WTC11 (cell line): ENCODE results near the gene CLBA1. TPM values are rescaled to one million over a fixed set of nuclear protein-coding genes. Genes with fewer than 3 reads are reported as not detected.
"Not testable (repeated sequence)": the region's sequence is repeated elsewhere in the genome, so short reads cannot be mapped to it uniquely, and the experiment has no call there.

Experiments used
- ATAC-seq: fragments of 200-7000 bp; cut with Tn5 transposase; 2 replicates; pipeline ENCODE4 v1.10.0; 2021; ENCODE audit warnings: mild to moderate bottlenecking, moderate library complexity
- CTCF ChIA-PET: fragments of 300-600 bp; sonication (Branson Sonifier 250); formaldehyde crosslinking; loops from one replicate; lab custom pipeline; 2021; ENCODE audit warnings: antibody characterized with exemption; lab: Charles Lee
- POLR2A ChIA-PET: fragments of 350-600 bp; sonication (Branson Sonifier 250); formaldehyde crosslinking; loops from one replicate; lab custom pipeline; 2021; ENCODE audit warnings: antibody characterized with exemption; lab: Charles Lee
- DNase-seq: peaks from one replicate; pipeline ENCODE4 v3.0.0; 2021; ENCODE audit warnings: low spot score
- H3K27ac Mint-ChIP-seq: 2 replicates; pipeline ENCODE4 v1.8.0; 2021; ENCODE audit warnings: mixed read lengths
- H3K27me3 Mint-ChIP-seq: 2 replicates; pipeline ENCODE4 v1.8.0; 2021; ENCODE audit warnings: low read depth, mild to moderate bottlenecking, moderate library complexity, mixed read lengths
- H3K36me3 Mint-ChIP-seq: 2 replicates; pipeline ENCODE4 v1.8.0; 2021; ENCODE audit warnings: mixed read lengths
- H3K4me1 Mint-ChIP-seq: 2 replicates; pipeline ENCODE4 v1.8.0; 2022; ENCODE audit warnings: mixed read lengths
- H3K4me3 Mint-ChIP-seq: 2 replicates; pipeline ENCODE4 v1.8.0; 2021; ENCODE audit warnings: mild to moderate bottlenecking, moderate library complexity, mixed read lengths
- H3K9me3 Mint-ChIP-seq: 2 replicates; pipeline ENCODE4 v1.8.0; 2021; ENCODE audit warnings: mixed read lengths
- CREB1 ChIP-seq: sonication (generic); formaldehyde crosslinking; IDR thresholded peaks from 2 replicates; pipeline ENCODE4 v1.8.0; 2023; ENCODE audit warnings: mild to moderate bottlenecking, missing genetic modification reagents
- ETV6 ChIP-seq: sonication (generic); formaldehyde crosslinking; IDR thresholded peaks from 2 replicates; pipeline ENCODE4 v1.8.1; 2022; ENCODE audit warnings: mild to moderate bottlenecking, missing genetic modification reagents
- FOXK1 ChIP-seq: sonication (generic); formaldehyde crosslinking; IDR thresholded peaks from 2 replicates; pipeline ENCODE4 v1.8.0; 2022; ENCODE audit warnings: mild to moderate bottlenecking, moderate library complexity, missing genetic modification reagents
- GABPB1 ChIP-seq: sonication (generic); formaldehyde crosslinking; IDR thresholded peaks from 2 replicates; pipeline ENCODE4 v1.8.1; 2023; ENCODE audit warnings: mild to moderate bottlenecking, missing genetic modification reagents
- HMGA2 ChIP-seq: fragments of 250-450 bp; sonication (Bioruptor Pico); IDR thresholded peaks from 2 replicates; pipeline ENCODE4 v1.4.0; 2021; ENCODE audit warnings: mild to moderate bottlenecking, moderate library complexity
- KAT7 ChIP-seq: sonication (generic); formaldehyde crosslinking; IDR thresholded peaks from 2 replicates; pipeline ENCODE4 v1.8.1; 2023; ENCODE audit warnings: missing genetic modification reagents, mild to moderate bottlenecking, borderline replicate concordance
- NFYB ChIP-seq: sonication (generic); formaldehyde crosslinking; conservative IDR thresholded peaks from 2 replicates; pipeline ENCODE4 v1.8.0; 2022; ENCODE audit warnings: low read depth, missing genetic modification reagents
- NR2C2 ChIP-seq: sonication (generic); formaldehyde crosslinking; IDR thresholded peaks from 2 replicates; pipeline ENCODE4 v1.8.0; 2022; ENCODE audit warnings: mild to moderate bottlenecking, missing genetic modification reagents
- SMAD4 ChIP-seq: sonication (generic); formaldehyde crosslinking; IDR thresholded peaks from 2 replicates; pipeline ENCODE4 v1.8.0; 2022; ENCODE audit warnings: mild to moderate bottlenecking, missing genetic modification reagents
- TEAD4 ChIP-seq: sonication (generic); formaldehyde crosslinking; IDR thresholded peaks from 2 replicates; pipeline ENCODE4 v1.8.0; 2022; ENCODE audit warnings: mild to moderate bottlenecking, missing genetic modification reagents
- ZNF232 ChIP-seq: sonication (generic); formaldehyde crosslinking; IDR thresholded peaks from 2 replicates; pipeline ENCODE4 v1.8.0; 2022; ENCODE audit warnings: mild to moderate bottlenecking, missing genetic modification reagents
- ZNF423 ChIP-seq: fragments of 250-450 bp; sonication (Bioruptor Pico); IDR thresholded peaks from 2 replicates; pipeline ENCODE4 v2.1.2; 2022; ENCODE audit warnings: mild to moderate bottlenecking, moderate library complexity
- total RNA-seq: library from RNA; stranded (reverse); gene quantifications from 3 replicates; pipeline ENCODE4 v1.2.3, GENCODE V29; 2021
- TF ChIP-seq, protein P1 (sequence below): sonication (generic); formaldehyde crosslinking; IDR thresholded peaks from 2 replicates; pipeline ENCODE4 v1.8.1; 2022; ENCODE audit warnings: mild to moderate bottlenecking, moderate library complexity, missing genetic modification reagents
- TF ChIP-seq, protein P2 (sequence below): sonication (generic); formaldehyde crosslinking; IDR thresholded peaks from 2 replicates; pipeline ENCODE4 v1.8.1; 2023; ENCODE audit warnings: mild to moderate bottlenecking, missing genetic modification reagents, moderate library complexity
- TF ChIP-seq, protein P3 (sequence below): sonication (generic); formaldehyde crosslinking; IDR thresholded peaks from 2 replicates; pipeline ENCODE4 v1.8.0; 2022; ENCODE audit warnings: mild to moderate bottlenecking, missing genetic modification reagents
- TF ChIP-seq, protein P4 (sequence below): sonication (generic); formaldehyde crosslinking; IDR thresholded peaks from 2 replicates; pipeline ENCODE4 v1.8.0; 2022; ENCODE audit warnings: mild to moderate bottlenecking, missing genetic modification reagents
- TF ChIP-seq, protein P5 (sequence below): sonication (generic); formaldehyde crosslinking; IDR thresholded peaks from 2 replicates; pipeline ENCODE4 v1.8.1; 2023; ENCODE audit warnings: mild to moderate bottlenecking, moderate library complexity, missing genetic modification reagents

Gene CLBA1
- total RNA-seq, 1 experiment from 2014 or later: 3.8 TPM

DNA sequence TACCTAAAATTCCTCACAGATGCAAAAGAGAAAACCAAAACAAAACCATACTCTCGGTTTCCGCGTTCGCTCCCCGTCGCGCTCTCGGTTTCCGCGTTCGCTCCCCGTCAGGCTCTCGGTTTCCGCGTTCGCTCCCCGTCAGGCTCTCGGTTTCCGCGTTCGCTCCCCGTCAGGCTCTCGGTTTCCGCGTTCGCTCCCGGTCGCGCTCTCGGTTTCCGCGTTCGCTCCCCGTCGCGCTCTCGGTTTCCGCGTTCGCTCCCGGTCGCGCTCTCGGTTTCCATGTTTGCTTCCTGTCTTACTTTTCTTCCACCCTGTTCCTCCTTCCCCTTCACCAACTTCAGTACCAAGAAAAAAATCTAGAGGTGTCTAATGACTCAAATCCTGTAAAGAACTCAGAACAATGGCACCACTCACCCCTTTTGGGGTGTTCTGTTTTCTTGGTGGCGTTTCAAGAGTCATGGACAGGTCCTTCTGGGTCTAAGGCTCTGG is 47.9 kb downstream of the CLBA1 start:
- H3K4me3 Mint-ChIP-seq: peak overlapping the region; percentile 82
- peaks cover 15% of the 10 kb centered on the region for H3K4me1 Mint-ChIP-seq
- peaks cover 57% of the 10 kb centered on the region for H3K27me3 Mint-ChIP-seq
- H3K27ac Mint-ChIP-seq, H3K36me3 Mint-ChIP-seq, ATAC-seq: not testable (repeated sequence)
- TF ChIP-seq ETV6 (CRISPR knock-in tag): 0 out of 2 replicates have a peak, but pooled peaks have one; percentile 66
- TF ChIP-seq, all 79 proteins: peak for 1; not testable (repeated sequence) for 78
- POLR2A ChIA-PET, H3K9me3 Mint-ChIP-seq, DNase-seq: not testable (repeated sequence)
- CTCF ChIA-PET: interaction anchor here (1.4 kb wide), 1 partner anchor 12 kb away, joined by 4 read pairs; no protein-coding TSS in a partner anchor

DNA sequence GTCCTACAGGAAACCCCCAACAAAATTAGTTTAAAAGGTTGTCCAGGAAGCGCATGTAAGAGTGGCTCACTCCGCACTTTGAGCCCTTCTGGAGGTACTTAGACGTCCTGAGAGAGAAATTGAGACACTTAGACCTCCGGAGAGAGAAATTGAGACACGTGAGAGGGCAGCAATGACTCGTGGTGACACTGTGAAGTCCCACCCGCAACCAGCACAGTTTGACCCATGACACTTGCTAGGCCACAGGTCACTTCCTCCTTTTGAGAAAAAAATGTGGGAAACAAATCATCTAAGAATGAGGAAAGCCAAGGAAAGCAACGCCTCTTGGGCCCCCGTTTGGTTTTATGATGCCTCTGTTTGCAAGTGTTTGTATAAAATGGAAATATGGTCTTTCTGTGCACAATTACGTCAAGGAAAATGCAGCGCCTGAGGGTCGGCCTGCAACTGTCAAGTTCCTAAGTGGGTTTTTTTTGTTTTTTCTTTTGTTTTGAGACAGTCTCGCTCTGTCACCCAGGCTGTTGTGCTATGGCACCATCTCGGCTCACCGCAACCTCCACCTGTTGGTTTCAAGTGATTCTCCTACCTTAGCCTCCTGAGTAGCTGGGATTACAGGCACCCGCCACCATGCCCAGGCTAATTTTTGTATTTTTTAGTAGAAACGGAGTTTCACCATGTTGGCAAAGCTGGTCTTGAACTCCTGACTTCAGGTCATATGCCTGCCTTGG is 48.9 kb downstream of the CLBA1 start:
- no peak for DNase-seq
- no peak for ATAC-seq
- TF ChIP-seq, protein P1, sequence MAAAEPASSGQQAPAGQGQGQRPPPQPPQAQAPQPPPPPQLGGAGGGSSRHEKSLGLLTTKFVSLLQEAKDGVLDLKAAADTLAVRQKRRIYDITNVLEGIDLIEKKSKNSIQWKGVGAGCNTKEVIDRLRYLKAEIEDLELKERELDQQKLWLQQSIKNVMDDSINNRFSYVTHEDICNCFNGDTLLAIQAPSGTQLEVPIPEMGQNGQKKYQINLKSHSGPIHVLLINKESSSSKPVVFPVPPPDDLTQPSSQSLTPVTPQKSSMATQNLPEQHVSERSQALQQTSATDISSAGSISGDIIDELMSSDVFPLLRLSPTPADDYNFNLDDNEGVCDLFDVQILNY (CRISPR knock-in tag): no peak
- no peak for TF ChIP-seq CREB1
- TF ChIP-seq, protein P2, sequence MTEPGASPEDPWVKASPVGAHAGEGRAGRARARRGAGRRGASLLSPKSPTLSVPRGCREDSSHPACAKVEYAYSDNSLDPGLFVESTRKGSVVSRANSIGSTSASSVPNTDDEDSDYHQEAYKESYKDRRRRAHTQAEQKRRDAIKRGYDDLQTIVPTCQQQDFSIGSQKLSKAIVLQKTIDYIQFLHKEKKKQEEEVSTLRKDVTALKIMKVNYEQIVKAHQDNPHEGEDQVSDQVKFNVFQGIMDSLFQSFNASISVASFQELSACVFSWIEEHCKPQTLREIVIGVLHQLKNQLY (CRISPR knock-in tag): no peak
- no peak for TF ChIP-seq FOXK1
- Mint-ChIP-seq H3K27me3 (peaks cover 50% of the 10 kb centered on the region), H3K27ac (no peak overlapping the region), H3K4me3 (peak overlapping the region; percentile 82), H3K36me3 (no peaks in the 10 kb centered on the region), H3K9me3 (no peaks in the 10 kb centered on the region), H3K4me1 (peaks cover 18% of the 10 kb centered on the region)
- ChIA-PET CTCF (interaction anchor here (1.4 kb wide), 1 partner anchor 11 kb away, joined by 4 read pairs; no protein-coding TSS in a partner anchor), POLR2A (no interaction called here)

DNA sequence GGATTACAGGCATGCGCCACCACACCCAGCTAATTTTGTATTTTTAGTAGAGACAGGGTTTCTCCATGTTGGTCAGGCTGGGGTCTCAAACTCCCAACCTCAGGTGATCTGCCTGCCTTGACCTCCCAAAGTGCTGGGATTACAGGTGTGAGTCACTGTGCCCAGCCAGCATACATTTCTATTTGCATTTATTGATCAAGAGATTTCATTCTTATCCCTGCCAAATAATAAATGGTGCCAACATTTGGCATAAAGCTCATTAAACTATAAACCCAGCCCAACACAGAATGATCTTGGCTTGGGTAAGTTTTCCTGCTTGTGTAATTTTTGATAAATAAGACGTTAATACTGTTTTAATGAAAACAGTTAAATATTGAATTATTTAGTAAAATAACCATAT is 50.0 kb downstream of the CLBA1 start:
- DNase-seq, H3K9me3 Mint-ChIP-seq, CTCF ChIA-PET, ATAC-seq, H3K27ac Mint-ChIP-seq, H3K36me3 Mint-ChIP-seq, H3K4me3 Mint-ChIP-seq: not testable (repeated sequence)
- H3K4me1 Mint-ChIP-seq: peaks cover 18% of the 10 kb centered on the region
- POLR2A ChIA-PET: interaction anchor here (0.6 kb wide), 1 partner anchor 32 kb away, joined by 3 read pairs; no protein-coding TSS in a partner anchor
- peaks cover 47% of the 10 kb centered on the region for H3K27me3 Mint-ChIP-seq

DNA sequence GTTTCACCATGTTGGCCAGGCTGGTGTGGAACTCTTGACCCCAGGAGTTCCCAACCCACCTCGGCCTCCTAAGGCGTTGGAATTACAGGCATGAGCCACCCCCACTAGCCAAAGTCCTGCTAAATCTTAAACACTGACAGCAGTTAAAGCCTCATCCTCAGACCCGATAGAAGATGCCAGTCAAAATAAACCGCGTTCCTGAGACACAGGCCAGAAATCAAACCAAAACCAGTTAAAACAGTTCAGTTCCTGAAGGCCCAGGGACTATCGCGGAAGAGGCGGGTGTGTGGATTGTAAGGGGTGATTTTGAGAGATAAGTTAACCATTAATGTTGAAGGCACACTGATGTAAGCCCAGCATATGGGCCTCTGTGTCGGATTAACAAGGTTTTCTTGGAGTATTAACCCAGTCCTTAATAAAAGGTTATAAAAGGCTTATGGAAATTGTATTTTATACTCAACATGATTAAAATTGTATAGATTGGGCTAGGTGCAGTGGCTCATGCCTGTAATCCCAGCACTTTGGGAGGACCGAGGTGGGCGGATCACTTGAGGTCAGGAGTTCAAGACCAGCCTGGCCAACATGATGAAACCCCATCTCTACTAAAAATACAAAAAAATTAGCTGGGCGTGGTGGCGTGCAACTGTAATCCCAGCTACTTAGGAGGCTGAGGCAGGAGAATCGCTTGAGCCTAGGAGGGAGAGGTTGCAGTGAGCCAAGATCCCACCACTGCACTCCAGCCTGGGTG is 54.0 kb downstream of the CLBA1 start:
- H3K4me1 Mint-ChIP-seq: peaks cover 4% of the 10 kb centered on the region; the same call in 1 of the 2 replicates
- peaks cover 24% of the 10 kb centered on the region for H3K27me3 Mint-ChIP-seq
- no peaks in the 10 kb centered on the region for H3K9me3 Mint-ChIP-seq
- no peaks in the 10 kb centered on the region for H3K36me3 Mint-ChIP-seq
- POLR2A ChIA-PET: no interaction called here
- no peak for ATAC-seq
- CTCF ChIA-PET: no interaction called here
- no peak for DNase-seq
- no peak overlapping the region for H3K27ac Mint-ChIP-seq
- no peak overlapping the region for H3K4me3 Mint-ChIP-seq
- TF ChIP-seq GABPB1 (CRISPR knock-in tag): 0 out of 2 replicates have a peak, but pooled peaks have one; percentile 29
- no peak for TF ChIP-seq NFYB (CRISPR knock-in tag)
- TF ChIP-seq, all 79 proteins: peak for 1

DNA sequence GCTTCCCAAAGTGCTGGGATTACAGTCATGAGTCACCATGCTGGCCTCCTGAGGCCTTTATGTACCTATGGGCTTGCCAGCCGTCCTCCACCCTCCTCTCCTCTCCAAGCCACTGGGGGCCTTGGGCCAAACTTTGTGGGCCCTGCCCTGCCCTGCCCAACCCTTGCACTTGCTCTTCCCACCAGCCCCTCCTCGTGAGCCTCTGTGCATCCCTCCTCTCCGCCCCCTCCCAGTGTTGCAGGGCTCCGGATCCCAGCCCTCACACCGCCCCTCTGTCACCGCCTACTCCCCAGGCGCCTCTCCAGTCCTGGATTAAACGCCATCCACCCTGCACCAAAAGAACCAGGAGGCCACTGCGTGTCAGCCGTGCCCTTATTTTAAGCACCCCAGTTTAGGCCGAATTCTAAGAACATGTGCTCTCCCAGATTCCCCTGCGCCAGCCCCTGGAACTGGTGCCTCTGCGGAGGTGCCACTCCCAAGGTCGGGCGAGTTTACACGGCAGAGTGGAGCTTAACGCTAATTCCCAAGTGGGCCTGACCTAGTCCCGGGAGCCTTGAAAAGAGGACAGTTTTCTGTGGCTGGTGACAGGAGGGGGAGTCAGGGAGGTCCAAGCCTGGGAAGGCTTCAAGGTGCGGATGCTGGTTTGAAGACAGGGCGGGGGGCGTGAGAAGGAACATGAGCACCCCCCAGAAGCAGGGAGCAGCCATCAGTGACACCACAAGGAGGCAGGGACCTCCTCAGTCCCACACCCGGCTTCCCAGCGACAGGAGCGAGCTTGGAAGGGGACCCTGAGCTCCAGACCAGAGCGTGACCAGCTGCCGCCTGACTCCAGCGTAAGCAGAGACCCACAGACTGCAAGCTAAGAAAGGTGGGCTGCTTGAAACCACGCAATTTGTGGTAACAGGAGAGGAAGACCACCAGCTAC is 56.5 kb downstream of the CLBA1 start:
- ChIA-PET POLR2A (no interaction called here), CTCF (interaction anchor here (0.6 to 5.1 kb wide), 5 partner anchors 29 to 73 kb away, joined by 3 to 39 read pairs (median 4); no protein-coding TSS in a partner anchor)
- Mint-ChIP-seq H3K36me3 (no peaks in the 10 kb centered on the region), H3K4me1 (peaks cover 4% of the 10 kb centered on the region; the same call in 1 of the 2 replicates), H3K9me3 (no peaks in the 10 kb centered on the region), H3K27ac (no peak overlapping the region), H3K4me3 (no peak overlapping the region), H3K27me3 (peaks cover 20% of the 10 kb centered on the region)
- ATAC-seq (no peak), DNase-seq (no peak)
- no peak for TF ChIP-seq KAT7 (CRISPR knock-in tag)
- TF ChIP-seq, protein P3, sequence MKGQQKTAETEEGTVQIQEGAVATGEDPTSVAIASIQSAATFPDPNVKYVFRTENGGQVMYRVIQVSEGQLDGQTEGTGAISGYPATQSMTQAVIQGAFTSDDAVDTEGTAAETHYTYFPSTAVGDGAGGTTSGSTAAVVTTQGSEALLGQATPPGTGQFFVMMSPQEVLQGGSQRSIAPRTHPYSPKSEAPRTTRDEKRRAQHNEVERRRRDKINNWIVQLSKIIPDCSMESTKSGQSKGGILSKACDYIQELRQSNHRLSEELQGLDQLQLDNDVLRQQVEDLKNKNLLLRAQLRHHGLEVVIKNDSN: no peak
- TF ChIP-seq HMGA2: no peak
- TF ChIP-seq NR2C2 (CRISPR knock-in tag): no peak
- no peak for TF ChIP-seq TEAD4 (CRISPR knock-in tag)
- TF ChIP-seq SMAD4 (CRISPR knock-in tag): no peak
- TF ChIP-seq, protein P4, sequence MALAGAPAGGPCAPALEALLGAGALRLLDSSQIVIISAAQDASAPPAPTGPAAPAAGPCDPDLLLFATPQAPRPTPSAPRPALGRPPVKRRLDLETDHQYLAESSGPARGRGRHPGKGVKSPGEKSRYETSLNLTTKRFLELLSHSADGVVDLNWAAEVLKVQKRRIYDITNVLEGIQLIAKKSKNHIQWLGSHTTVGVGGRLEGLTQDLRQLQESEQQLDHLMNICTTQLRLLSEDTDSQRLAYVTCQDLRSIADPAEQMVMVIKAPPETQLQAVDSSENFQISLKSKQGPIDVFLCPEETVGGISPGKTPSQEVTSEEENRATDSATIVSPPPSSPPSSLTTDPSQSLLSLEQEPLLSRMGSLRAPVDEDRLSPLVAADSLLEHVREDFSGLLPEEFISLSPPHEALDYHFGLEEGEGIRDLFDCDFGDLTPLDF: no peak
- no peak for TF ChIP-seq ZNF232 (CRISPR knock-in tag)
- TF ChIP-seq ZNF423 (CRISPR knock-in tag): no peak
- TF ChIP-seq, protein P5, sequence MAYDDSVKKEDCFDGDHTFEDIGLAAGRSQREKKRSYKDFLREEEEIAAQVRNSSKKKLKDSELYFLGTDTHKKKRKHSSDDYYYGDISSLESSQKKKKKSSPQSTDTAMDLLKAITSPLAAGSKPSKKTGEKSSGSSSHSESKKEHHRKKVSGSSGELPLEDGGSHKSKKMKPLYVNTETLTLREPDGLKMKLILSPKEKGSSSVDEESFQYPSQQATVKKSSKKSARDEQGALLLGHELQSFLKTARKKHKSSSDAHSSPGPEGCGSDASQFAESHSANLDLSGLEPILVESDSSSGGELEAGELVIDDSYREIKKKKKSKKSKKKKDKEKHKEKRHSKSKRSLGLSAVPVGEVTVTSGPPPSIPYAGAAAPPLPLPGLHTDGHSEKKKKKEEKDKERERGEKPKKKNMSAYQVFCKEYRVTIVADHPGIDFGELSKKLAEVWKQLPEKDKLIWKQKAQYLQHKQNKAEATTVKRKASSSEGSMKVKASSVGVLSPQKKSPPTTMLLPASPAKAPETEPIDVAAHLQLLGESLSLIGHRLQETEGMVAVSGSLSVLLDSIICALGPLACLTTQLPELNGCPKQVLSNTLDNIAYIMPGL (CRISPR knock-in tag): no peak
